GM18498 (cell line): ENCODE measurements around the gene DLX2.
"Not testable (repeated sequence)": the region's sequence is repeated elsewhere in the genome, so short reads cannot be mapped to it uniquely, and the experiment has no call there.

Experiments
- ATAC-seq: cut with Tn5 transposase; IDR thresholded peaks from one replicate; pipeline ENCODE4 v1.9.1; 2021; ENCODE audit warnings: mild to moderate bottlenecking, moderate library complexity; ENCODE audit not compliant: unreplicated experiment

DLX2 gene

DNA sequence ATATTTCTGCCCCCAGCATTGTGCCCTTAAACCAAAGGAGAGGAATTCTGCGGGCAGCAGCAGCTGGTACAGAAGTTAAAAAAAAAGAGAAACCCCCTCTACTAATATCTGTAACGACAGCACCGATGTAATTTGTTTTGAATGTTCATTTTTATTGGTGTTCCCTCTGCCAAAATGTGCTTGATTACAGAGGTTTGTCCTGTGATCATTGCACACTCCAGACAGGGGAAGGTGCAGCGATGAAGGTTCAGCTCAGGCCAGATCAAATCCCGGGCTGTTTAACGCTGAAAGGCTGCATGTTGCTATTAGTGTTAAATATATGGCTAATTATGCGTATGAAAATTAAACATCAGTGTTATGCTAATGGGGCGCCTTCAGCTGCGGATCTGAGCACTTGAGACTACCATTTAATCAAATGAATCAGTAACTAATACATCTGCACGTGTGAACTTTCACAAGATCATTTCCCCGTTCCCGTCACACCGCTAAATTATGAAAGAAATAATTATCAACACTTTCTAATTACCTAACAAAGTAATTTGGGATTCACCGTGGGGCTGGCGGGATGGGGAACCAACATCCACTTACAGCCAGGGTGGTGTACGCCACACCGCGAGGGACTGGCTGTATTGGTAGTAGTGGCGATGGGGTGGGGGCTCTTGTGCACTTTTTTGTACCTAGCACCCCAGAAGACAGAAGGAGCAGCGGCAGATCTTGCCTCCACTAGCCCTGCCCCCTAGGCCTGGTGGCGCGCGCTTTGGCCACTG lies 18.9 kb downstream of the DLX2 start:
- no peak for ATAC-seq

- no peak for ATAC-seq
Measured at GRCh38 chr2:172082944-172083627, 19.6 kb downstream of the DLX2 start.

DNA sequence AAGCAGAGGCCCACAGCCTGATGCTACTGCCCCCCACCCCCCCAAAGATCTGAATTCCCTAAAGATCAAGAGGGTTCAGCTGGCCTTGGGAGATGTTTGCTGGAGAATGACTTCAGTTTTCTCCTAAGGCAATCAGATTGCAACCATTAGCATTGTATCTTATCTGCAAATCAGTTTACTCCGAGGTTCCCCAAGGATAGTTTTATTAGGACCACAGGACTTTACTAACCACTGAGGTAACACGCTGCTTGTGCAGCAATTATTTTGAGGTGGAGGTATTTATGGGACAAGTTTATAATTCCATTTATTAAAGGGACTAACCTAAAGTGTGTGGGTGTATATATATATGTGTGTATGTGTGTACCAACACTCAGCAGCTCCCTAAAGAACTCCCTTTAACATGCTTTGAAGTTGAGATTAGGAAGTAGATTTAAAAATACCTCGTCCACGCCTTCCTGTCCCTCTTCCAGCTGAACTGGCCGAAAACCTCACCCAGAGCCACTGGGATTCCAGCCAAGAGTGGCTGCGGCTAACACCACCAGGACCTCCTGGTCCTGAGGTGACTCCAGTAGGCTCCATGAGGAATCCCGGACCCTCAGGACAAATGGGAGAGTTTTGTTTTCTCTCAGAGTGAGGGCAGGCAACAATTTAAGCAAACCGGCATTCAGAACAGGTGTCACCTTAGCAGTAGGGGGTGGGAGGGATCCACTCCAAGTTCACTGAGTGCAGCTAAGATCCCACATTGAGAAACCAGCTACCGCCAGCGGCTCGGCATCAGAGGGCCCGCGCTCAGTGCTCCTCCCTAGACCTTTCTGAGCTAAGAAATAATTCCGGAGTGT lies 20.4 kb downstream of the DLX2 start:
- no peak for ATAC-seq

DNA sequence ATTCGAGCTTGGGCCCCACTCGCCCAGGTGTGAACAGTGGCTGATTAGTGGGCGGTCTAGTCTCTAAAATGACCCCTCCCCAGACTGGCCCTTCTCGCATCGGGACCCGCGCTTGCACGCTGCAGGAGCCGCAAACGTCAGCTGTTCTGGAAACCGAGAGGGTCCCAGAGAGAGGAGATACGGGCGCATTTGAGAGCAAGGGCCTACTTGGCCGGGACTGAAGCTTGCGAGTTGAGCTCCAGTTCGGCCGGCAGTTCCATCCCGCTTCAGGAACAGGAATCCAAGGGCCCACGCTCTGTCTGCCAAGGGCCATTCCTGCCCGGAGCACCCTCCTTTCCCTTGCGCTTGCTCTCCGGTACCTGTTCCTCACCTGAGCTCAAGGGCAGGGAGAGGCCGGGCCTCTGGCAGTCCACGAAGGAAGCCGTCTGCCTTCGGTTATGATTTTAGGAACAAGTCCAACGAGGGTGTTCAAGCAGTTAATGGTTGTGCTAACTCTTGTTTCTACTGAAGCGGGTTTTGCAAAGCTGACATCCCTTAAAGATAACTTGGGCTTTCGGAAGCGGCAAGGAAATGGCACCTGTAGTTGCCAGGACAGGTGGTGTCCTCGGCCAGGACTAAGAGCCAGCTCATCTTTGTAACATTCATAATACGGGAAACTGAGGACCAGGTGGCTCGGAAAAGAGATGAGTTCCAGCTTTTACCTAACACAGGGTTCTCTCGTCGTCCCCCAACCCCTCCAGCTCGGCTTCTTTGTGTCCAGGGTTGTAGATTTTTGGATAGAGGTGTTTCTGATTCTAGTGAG lies 21.3 kb downstream of the DLX2 start:
- no peak for ATAC-seq

- ATAC-seq: no peak
Measured at GRCh38 chr2:172080641-172081220, 22.0 kb downstream of the DLX2 start.

GRCh38 chr2:172079838-172080640 lies 22.7 kb downstream of the DLX2 start:
- no peak for ATAC-seq

DNA sequence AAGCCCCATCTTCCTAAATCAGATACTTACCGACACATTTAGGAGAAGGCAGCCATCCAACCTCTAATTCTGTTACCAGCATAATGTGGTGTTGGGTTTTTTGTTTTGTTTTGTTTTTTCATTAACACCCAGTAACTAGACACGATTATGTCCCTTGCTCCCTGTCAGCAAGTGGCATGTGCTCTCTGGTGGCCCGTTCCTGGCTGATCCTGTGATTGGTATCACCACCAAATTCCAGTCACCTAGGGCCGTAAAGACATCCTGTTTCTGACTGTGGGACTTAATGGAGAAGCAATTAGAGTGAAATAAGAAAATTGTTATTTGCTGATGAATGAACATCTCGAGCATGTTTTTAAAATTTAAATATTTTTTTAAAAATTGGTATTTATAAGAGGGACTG lies 23.3 kb downstream of the DLX2 start:
- ATAC-seq: no peak

GRCh38 chr2:172074254-172074653 lies 28.4 kb downstream of the DLX2 start:
- ATAC-seq: no peak

- no peak for ATAC-seq
Measured at GRCh38 chr2:172073518-172073917, 29.2 kb downstream of the DLX2 start.

- ATAC-seq: no peak
Measured at GRCh38 chr2:172072706-172073105, 30.0 kb downstream of the DLX2 start.

DNA sequence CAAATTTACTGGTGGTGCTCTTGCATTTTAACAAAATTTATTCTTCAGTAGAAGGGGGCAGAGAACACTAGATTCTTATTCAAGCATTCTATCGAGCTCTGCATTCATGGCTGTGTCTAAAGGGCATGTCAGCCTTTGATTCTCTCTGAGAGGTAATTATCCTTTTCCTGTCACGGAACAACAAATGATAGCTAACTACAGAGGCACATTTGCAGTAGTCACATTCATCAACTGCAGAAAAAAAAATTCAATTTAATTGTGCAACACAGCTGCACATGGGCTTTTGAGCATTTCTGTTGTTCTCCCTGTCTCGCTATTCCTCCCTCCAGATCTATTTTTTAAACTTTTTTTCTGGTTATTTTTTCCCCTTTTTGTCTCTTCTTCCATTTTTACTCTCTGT lies 30.4 kb downstream of the DLX2 start:
- no peak for ATAC-seq

- no peak for ATAC-seq
Measured at GRCh38 chr2:172070936-172071335, 31.8 kb downstream of the DLX2 start.

DNA sequence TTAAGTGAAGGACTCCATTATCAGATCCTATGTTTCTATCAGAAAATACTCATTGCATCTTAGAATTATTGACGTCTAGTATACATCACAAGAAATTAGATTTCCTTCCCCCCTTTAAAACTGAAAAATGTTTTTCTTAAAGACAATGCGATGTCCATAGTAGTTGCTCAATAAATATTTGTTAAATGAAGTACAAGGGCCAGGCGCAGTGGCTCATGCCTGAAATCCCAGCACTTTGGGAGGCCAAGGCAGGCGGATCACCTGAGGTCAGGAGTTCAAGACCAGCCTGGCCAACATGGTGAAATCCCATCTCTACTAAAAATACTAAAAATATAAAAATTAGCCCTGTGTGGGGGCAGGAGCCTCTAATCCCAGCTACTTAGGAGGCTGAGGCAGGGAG lies 34.8 kb downstream of the DLX2 start:
- not testable (repeated sequence) for ATAC-seq

GRCh38 chr2:172066394-172066886 lies 36.3 kb downstream of the DLX2 start:
- ATAC-seq: no peak

- ATAC-seq: no peak
Measured at GRCh38 chr2:172065111-172065510, 37.6 kb downstream of the DLX2 start.

DNA sequence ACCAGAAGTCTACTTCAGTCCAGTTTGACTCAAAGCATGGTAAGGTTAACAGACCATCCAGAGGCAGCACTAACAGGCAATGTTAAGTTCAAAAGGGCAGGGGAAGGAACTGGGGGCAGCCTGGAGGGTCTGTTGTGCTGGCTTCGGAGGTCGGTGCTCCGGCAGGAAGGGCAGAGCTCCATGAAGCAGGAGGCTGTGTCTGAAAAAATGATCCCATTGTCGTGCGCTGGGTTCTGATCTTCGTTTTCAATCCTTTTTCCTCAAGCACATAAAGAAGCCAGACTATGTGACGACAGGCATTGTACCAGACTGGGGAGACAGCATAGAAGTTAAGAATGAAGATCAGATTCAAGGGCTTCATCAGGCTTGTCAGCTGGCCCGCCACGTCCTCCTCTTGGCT lies 39.3 kb downstream of the DLX2 start:
- ATAC-seq: no peak

DNA sequence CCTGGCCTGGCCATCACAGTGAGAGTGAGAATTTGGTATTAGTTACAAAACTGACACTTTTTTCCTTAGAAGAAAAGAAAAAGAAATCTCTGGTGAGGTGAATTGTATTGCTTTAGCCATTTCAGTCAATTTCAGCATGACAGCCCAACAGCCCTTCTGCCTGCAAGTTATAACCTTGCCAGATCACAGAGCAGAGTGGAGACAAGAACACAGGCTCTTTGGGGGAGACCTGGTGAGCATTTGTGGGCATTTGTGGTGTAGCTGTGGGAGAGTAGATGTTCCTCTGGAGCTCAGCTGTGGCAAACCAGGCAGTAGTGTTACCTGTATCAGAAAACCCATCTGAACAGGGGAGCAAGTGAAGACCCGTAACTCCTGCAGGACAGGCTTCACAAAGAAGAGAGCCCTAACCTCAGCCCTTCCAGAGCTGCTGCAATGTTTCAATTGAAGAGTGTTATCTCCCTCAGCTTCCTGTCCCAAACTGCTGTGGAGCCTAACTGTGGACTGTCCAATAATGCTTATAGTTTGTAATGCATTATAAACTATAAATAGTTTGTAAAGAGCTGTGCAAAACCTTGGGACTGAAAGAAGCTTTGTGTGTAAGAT lies 40.2 kb downstream of the DLX2 start:
- ATAC-seq: no peak

GRCh38 chr2:172060118-172060517 lies 42.6 kb downstream of the DLX2 start:
- not testable (repeated sequence) for ATAC-seq

- ATAC-seq: no peak
Measured at GRCh38 chr2:172058660-172059059, 44.0 kb downstream of the DLX2 start.
